ENCODE measurements around the gene UBE2Z.
"Not testable (repeated sequence)": the region's sequence is repeated elsewhere in the genome, so short reads cannot be mapped to it uniquely, and the experiment has no call there.

Gene UBE2Z

DNA sequence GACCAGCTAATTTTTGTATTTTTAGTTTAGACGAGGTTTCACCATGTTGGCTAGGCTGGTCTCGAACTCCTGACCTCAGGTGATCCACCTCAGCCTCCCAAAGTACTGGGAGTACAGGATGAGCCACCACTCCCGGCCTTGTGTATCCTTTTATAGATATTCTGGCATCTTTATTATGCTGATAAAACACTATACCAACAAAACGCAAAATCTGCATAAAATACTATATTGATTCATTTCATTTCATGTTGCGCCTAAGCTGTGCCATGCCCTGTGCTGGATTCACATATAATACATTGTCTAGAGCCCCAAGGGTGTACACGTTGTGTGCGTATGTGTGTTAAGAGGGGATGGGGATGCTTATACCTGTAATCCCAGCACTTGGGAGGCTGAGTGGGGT lies 3.8 kb upstream of the UBE2Z start:
- DNase-seq (ENCODE audit: low read depth in 2 of 2), result no peak

DNA sequence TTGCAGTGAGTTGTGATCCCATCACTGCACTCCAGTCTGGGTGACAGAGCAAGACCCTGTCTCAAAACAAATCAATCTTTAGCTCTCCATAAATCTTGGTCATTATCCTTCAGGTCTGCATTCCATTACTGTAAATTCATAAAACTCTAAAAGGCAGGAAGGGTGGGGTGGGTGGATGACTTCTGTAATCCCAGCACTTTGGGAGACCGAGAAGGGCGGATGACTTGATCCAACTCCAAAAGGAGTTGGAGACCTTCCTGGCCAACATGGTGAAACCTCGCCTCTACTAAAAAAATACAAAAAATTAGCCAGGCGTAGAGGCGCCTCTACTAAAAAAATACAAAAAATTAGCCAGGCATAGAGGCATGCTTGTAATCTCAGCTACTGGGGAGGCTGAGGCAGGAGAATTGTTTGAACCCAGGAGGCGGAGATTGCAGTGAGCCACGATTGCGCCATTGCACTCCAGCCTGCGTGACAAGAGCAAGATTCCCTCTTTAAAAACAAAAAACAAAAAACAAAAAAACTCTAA lies 2.2 kb upstream of the UBE2Z start:
- DNase-seq (ENCODE audit: low read depth in 2 of 2), result no peak

DNA sequence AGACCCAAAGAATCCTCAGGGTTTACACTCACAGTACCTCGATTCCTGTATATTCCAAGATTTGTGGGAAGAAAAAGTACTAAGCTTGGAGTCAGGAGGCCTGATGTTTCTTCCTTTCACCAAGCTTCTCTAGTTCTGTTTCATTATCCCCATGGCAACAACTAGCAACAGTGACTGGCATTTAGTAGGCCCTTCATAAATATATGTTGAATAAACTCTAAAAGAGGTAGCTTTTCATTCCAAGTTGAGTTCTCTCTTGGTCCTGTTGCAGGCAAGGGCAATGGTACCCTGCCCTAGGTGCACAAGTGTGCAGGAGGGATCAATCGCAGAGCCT lies 527 bp upstream of the UBE2Z start:
- no peak for DNase-seq (ENCODE audit: low read depth in 2 of 2)

DNA sequence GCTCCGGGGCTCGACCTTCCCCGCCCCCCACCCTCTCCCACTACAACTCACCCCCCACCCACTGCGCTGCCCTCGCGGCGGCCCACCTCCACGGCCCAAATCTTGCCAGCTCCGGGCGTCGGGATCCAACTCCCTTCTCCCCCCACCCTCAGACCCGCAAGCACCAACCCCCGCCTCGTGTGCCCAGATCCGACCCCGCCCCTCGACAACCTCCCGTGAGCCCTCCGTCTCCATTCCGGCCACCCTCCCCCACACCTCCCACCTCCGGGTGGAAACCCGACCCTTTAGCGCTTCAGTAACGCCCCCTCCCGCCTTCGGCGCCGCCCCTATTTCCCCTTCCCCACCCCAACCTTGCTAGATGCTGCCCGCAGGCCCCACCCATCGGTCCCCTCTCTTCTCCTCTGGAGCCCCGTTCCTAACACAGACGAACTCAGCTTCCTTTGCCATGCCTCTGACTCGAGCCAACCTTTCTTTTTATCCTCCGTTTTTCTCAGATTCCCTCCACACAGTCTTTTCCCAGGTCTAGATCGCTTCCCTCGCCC lies 717 bp downstream of the UBE2Z start:
- DNase-seq (ENCODE audit: low read depth in 2 of 2), result peak; percentile 82 to 90

DNA sequence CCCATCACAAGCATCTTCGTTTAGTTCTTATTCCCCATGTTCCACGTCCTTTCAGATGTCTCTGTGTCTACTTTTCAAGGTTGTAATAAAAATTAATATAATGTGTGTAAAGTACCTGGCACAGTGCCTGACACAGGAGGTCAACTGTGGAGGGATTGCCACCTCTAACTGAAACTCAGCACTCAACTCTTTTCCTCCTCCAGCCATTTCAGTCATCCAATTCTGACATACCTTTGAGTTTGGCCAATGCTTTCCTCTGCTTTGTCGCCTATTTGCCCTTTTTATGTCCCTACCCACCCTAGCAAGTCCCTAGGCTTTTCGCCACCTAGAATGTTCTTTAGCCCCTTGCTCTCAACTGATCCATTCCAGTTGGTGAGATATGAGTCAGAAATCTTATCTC lies 1.6 kb downstream of the UBE2Z start:
- no peak for DNase-seq (ENCODE audit: low read depth in 2 of 2)

DNA sequence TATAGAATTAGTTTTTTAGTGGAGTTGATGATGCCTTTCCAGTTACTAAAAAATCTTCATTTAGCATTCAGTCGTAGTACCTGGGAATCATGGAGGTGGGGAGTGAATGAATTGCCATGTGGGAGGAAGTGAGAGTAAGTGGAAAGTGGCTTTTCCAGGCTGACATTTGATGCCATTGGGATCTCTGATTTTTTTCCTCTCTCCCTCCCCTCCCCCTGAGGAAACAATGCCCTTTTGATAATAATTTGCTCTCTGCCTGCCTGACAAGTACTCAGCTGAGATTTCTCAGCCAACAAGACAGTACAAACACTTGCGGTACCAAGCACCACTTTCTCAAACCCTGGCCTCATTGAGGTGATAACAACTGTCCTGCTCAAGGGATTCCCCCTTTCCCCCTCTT lies 2.2 kb downstream of the UBE2Z start:
- no peak for DNase-seq (ENCODE audit: low read depth in 2 of 2)

DNA sequence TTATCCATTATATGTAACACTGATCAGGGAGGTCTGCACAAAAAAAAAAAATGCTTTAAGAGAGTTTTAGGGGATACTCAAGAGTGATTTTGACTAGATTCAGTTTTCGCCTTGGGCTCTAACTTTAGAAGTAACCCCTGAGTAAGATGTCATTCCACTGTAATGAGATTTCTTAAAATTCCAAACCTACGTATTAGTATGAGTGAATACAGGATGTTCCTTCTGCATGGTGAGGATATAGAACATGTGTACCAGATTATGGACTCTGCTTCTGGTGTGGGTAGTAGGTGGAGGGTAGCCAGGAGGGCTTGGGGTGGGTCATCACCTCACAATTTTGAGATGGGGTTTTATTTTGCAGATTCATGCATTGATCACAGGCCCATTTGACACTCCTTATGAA lies 4.3 kb downstream of the UBE2Z start:
- DNase-seq (ENCODE audit: low read depth in 2 of 2), result no peak

DNA sequence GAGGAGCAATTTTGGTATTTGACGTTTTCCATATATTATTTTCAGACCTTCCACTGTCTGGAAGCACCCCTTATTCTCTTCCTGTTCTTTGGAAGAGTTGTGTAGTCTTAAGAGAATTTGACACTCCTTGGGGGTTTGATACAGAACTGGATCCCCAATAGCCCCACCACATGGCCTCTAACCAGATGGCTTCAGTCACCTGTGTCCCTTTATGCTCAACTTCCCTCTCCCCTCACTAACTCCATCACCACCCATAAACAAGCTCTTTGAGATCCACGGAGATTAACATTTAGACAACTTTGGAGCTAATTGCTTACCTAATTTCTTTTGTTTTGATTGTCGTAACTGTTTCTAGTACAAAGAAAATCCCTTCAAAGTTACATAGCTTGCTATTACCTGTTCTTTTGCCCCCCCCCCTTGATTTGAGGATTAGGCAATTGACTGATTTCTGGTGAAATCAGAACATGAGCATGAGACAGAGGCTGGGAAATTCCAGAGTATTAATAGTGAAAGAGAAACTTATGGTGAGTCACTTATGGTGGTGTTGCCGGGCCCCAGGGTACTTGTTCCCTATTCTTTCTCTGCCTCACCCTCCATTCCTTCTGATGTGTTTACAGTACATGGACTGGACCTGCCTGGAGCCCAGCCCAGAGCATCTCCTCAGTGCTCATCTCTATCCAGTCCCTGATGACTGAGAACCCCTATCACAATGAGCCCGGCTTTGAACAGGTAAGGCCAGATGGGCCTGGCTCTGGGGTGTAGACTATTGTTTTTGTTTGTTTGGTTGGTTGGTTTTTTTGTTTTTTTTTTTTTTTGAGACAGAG lies 7.5 kb downstream of the UBE2Z start:
- DNase-seq (ENCODE audit: low read depth in 2 of 2), result peak; percentile 23 to 36

DNA sequence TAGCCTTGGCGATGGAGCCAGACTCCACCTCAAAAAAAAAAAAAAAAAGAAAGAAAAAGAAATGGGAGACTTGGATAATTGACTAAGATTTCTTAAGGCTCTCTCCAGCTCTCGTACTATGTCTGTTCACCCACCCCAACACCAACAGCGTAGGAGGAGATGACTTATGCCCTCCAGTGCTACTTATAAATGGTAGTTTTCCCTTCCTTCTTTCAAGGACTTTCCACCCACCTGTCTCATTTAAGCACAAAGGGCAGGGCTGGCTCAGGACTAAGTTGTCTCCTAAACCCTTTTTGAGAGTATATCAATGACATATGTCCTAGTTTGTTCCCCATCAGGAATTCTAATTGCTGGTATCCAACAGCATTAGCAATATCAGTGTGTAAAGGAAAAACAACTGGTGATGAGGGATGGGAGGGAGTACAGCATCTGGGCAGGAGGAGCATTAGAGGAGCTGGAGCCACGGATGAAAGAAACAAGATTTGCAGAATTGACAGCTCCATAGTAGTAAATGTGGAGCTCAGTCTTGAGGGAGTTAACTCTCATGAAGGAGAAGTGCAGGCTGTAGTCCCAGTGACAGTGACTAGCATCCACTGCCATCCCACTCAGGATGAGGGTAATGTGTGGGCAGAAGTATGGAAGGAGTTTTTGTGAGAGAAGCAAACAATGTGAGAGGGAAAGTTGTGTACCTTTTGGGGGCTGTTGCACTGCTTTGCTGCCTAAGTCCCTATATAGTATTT lies 17.2 kb downstream of the UBE2Z start:
- no peak for DNase-seq (ENCODE audit: low read depth in 2 of 2)

DNA sequence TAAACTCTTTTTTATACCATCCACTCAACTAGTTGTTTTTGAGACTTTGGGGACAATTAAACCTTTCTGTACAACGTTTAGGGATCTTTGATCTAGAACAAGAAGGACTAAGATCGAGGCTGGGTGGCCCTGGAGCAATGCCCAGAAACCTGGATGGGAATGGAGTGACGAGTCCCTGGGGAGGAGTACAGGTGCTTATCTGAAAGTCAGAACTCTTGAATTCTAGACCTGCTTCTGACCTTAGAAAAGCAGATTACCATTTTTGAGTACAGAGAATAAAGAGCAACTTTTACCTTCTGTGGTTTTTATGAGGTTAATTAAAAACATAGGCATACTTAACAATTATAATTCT lies 17.8 kb downstream of the UBE2Z start:
- DNase-seq (ENCODE audit: low read depth in 2 of 2), result no peak

DNA sequence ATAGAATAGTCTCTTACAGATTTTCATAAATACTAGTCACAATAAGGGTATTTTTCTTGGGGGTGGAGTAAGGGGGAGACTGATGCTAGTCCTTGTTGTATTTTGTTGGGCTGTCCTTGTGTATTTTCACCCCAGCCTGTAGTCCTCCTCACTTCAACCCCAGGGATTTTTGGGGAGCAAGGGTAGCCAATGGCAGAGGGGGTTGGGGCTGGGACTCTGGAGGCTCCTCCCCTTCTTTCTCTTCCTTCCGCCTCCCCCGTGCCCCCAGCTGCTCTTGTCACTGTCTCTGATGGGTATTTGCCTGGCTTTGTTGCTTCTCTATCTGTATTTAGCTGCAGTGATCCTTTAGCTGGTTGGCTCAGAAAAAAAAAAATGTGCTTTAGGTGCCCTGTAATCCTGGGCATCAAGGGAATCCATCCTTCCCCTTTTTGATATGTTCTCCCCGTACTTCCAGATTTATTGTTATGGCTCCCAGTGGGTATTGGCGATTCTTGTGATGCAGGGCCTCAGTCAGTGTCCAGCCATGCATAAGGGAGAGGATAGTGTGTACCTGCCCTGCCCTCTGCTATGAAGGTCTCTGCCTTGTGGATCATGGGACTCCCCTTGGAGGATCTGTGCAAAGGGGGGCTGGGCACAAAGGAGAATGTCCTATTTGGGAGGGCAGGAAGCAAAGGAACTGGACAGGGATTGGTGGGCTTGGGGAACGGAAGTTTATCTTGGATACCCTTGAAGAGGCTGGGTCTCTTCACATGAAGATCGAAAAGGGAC lies 20.0 kb downstream of the UBE2Z start:
- DNase-seq (ENCODE audit: low read depth in 2 of 2), result no peak

DNA sequence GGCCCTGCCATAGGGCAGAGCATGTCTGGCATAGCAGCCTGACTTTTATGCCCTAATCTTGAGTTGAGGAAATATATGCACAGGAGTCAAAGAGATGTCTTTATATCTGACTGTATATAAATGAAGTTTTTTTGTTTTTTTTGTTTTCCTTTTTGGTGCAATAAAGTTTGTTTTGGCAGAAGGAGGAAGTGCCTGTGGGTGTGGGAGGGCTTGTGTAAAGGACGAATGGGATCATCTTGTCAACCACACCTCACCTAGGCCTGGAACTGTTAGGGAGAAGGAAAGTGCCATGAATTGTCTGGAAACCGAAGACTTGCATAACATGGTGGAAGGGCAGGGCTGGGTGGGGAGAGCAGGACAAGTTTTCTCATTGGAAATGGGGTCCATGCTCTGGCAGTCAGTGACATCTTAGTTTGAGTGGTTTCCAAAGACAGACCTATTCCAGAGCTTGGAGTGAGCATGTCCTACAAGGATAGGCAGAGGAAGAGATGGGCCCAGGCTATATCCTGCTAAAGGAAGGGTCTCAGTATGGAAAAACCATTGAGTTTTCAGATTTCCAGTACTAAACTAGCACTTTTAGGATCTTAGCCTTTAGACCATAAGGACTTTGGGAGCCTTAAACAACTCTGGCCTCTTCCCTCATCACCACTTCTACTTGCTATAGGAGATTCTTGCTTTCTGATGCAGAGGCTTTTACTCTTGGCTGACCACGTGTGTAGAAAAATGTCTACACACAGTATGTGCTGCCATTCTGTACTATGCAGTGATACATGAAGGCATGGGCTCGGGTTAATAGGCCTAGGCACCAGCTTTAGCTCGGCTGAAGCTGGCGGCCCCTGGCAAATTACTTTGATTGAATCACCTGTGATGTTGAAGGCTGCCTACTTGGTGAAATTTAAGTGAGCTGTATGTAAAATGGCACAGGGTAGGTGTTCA lies 20.9 kb downstream of the UBE2Z start:
- no peak for DNase-seq (ENCODE audit: low read depth in 2 of 2)

DNA sequence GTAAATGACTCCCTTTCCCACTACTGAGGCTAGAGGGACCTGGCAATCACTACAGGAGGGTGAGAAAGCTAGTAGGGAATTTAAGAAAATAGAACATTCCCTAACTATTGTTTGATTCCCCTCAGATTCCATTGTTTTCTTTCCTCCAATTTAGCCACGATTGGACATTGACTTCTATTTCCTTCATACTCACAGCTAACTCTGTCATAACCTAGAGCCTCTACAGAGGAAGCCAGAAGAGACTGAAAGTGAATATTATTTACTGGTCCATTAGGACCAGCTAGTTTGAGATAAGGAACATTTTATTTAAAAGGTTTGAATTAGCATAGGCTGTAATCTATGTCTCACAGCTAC lies 21.6 kb downstream of the UBE2Z start:
- DNase-seq (ENCODE audit: low read depth in 2 of 2), result no peak

DNA sequence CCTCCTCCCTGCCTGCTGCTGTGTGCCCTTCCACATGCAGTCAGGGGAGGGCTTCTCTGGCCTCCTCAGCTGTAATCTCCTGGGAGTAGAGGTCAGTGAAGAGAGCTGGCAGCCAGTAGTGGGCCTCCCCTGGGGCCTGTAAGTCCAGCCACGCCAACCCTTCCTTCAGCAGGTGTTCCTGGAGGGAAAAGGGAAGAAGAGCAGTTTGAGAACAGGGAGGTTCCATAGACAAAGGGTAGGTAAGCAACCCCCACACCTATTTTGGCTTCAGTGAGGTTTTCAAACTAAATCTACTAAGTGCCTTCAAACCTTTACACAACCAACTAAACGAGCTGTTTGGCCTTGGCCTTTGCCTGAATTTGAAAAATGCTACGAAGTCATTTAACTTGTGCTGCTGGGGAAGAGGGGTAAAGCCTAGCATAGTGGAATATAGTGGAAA lies 22.2 kb downstream of the UBE2Z start:
- DNase-seq (ENCODE audit: low read depth in 2 of 2), result no peak

DNA sequence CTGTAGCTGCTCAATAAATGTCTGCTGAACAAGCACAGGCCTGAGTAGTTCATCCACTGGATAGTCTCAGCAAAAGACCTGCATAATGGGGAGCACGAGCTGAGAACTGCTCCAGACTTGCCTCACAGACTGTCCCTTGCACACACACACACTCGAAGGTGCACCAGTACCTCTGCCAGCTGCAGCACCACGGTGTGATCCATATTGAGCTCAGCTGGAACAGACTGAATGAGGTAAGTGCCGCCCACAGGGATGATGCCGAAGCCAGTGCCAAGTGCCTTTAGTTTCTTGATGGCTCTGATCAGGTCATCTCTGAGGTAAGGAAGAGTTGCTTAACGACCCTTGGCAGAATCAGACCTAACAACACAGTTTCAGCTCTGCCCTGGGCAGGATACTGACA lies 24.8 kb downstream of the UBE2Z start:
- no peak for DNase-seq (ENCODE audit: low read depth in 2 of 2)

DNA sequence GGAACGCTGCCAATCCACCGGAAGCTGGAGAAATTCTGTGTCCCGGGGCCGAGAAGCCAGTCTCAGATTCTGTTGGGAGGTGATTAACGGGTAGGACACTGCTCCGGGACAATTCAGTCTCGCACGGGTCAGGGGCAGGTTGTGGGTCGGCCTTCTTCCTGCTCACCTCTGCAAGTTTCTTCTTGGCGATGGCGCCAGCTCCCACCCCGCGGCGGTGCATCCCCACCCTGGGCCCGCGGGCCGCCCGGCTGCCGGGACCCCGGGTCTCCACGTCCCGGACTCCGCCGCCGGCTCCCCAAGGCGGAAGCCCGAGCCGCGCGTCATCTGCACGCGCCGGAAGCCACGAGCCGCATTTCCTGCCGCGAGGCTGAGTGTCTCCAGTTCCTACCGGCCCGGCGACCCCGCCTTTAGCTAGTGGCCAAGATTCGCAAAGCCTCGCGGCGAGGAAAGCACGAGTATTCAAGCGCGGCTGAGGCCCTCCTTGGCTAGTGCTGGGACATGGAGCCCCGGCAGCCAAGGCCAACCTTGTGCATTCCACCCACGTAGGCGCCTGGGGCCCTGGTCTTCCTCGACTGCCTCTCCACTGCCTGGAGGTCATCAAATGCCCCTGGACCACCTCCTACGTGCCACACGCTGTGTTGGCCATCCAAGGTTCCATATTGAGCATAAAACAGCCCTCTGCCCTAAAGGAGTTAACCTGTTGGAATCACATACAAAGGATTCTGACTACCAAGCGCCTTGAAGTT lies 36.5 kb downstream of the UBE2Z start, which contains the start of gene SNF8:
Gene SNF8 (minus strand): TSS at position 328 of the 746 bp plus-strand sequence. CDS start 108 bp downstream, at position 220.
- DNase-seq (ENCODE audit: low read depth in 2 of 2), result peak; percentile 88 to 90

DNA sequence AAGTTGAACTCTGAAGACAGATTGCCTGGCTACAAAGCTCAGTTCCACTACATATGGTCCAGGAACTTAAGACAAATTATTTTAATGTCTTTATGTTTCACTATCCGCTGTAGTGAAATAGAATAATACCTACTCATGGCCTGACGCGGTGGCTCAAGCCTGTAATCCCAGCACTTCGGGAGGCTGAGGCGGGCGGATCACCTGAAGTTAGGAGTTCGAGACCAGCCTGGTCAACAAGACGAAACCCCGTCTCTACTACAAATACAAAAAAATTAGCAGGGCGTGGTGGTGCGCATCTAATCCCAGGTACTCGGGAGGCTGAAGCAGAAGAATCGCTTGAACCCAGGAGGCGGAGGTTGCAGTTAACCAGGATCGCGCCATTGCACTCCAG lies 37.0 kb downstream of the UBE2Z start:
- not testable (repeated sequence) for DNase-seq (ENCODE audit: low read depth in 2 of 2)

DNA sequence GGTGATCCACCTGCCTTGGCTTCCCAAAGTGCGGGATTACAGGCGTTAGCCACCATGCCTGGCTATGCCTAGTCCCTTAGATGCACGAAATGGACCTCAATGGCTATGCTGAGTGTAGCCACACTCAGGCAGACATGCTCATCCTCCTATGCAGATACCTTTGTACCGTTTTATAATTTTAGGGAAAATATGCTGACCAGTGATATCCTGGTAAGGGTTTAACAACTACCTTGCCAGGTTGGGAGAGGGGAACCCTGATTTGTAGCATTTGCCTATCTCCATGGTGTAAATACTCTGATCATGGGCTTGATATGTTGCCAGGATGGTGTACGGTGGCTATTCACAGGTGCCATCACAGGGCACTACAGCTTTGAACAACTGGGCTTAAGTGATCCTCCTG lies 43.4 kb downstream of the UBE2Z start:
- no peak for DNase-seq (ENCODE audit: low read depth in 2 of 2)

DNA sequence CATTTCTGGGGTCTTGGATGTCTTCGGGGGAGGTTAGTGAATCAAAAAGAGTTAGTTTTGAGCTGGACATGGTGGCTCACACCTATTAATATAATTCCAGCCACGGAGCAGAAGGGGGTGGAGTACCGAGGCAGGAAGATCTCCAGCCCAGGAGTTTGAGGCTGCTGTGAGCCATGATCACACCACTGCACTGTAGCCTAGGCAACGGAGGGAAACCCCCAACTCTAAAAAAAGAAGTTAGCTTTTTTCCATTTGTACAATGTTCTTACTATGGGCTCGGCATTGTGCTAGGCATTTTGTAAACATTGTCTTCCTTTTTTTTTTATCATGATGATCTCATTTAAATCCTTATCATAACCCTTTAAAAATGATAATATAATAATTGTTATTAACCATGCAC lies 44.7 kb downstream of the UBE2Z start:
- no peak for DNase-seq (ENCODE audit: low read depth in 2 of 2)

DNA sequence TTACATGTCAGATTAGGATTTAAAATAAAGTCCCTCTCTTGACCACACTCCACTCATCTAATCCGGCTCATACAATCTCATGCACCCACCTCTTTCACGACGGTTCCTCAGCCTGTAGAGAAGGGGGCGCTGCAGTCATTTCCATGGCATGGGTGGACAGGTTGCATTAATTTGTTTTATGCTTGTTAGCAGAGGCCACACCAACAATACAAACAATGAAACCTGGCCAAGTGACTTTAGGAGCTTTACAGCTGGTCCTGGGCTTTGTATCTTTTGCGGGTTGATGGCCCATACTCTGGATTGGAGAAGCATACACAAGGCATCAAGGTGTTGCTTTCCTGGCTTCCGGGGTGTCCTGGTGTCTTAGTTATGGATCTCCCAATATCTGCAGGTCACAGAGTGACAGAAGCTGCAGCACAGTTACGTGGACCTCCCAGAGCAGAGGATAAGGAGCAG lies 46.1 kb downstream of the UBE2Z start:
- no peak for DNase-seq (ENCODE audit: low read depth in 2 of 2)

All from stimulated activated CD4-positive, alpha-beta T cell treated with anti-CD3 and anti-CD28 coated beads, Interleukin-4, amount 100 ng/mL, for 48 hours (primary cell).